Epithelial cell of proximal tubule (primary cell): ENCODE measurements around the gene ADGB. TPM values are rescaled to one million over a fixed set of nuclear protein-coding genes. Genes with fewer than 3 reads are reported as not detected.

ENCODE experiments used
- DNase-seq: peaks from one replicate; pipeline ENCODE4 v3.0.0-alpha.2; 2011; ENCODE audit warnings: low read depth
- H3K4me3 ChIP-seq: 2 replicates; pipeline ENCODE4 v1.5.1; 2011; ENCODE audit warnings: low read depth, mild to moderate bottlenecking, low read length
- total RNA-seq: library from RNA; depleted of rRNA; stranded (reverse); fragments of >200 nt; gene quantifications from 2 replicates; pipeline ENCODE4 v1.2.3, GENCODE V29; 2015
- TF ChIP-seq, protein P1 (sequence below): conservative IDR thresholded peaks from 2 replicates; pipeline ENCODE4 v1.5.1; 2012; ENCODE audit warnings: low read depth, mild to moderate bottlenecking, low read length

ADGB gene
- total RNA-seq, 1 donor from 2014 or later: not detected

DNA sequence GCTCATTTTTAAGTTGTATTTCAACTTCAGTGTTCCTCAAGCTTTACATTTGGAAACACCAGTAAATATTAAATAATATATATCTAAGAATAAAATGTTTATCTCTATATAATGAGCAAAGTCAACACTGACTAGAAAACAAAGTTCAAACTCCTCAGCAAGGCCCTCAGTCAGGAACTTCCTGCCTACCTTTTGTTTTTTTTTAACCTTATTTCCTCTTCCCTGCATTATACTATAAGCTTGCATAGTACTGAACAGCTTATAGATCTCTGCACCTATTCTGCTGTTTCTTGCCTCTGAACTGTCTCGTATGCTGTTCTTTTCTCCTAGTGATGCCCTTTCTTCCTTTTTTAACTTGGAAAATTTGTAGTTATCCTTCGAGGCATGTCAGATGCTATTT, 29.6 kb downstream of the ADGB start:
- TF ChIP-seq, protein P1, sequence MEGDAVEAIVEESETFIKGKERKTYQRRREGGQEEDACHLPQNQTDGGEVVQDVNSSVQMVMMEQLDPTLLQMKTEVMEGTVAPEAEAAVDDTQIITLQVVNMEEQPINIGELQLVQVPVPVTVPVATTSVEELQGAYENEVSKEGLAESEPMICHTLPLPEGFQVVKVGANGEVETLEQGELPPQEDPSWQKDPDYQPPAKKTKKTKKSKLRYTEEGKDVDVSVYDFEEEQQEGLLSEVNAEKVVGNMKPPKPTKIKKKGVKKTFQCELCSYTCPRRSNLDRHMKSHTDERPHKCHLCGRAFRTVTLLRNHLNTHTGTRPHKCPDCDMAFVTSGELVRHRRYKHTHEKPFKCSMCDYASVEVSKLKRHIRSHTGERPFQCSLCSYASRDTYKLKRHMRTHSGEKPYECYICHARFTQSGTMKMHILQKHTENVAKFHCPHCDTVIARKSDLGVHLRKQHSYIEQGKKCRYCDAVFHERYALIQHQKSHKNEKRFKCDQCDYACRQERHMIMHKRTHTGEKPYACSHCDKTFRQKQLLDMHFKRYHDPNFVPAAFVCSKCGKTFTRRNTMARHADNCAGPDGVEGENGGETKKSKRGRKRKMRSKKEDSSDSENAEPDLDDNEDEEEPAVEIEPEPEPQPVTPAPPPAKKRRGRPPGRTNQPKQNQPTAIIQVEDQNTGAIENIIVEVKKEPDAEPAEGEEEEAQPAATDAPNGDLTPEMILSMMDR: no peak
- H3K4me3 ChIP-seq: no peak overlapping the region
- no peak for DNase-seq

- DNase-seq: no peak
- no peak overlapping the region for H3K4me3 ChIP-seq
- TF ChIP-seq, protein P1: no peak
Observed at GRCh38 chr6:146634022-146634421, 35.2 kb downstream of the ADGB start.

DNA sequence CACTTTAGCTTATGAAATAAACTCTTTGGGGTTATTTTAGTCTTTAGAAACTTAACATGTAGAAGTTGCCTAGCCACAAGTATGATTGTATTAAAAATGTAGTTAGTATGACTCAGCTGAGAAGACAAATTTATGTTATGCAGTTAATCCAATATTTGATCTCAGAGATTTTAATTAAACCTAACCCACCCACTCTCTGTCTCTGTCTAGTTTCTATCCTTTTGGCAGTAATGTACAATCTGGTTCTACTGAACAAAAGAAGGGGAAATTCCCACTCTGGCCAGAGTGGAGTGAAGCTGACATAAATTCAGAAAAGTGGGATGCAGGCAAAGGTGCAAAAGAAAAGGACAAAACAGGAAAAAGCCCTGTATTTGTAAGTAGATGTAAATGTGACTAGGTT, 36.4 kb downstream of the ADGB start:
- TF ChIP-seq, protein P1: no peak
- DNase-seq: no peak
- no peak overlapping the region for H3K4me3 ChIP-seq

- TF ChIP-seq, protein P1: no peak
- no peak for DNase-seq
- H3K4me3 ChIP-seq: no peak overlapping the region
Observed at GRCh38 chr6:146636481-146636880, 37.7 kb downstream of the ADGB start.

- TF ChIP-seq, protein P1: no peak
- no peak overlapping the region for H3K4me3 ChIP-seq
- no peak for DNase-seq
Observed at GRCh38 chr6:146642921-146643320, 44.1 kb downstream of the ADGB start.

GRCh38 chr6:146650799-146651481, 52.2 kb downstream of the ADGB start:
- TF ChIP-seq, protein P1: no peak
- no peak for DNase-seq
- H3K4me3 ChIP-seq: no peak overlapping the region

DNA sequence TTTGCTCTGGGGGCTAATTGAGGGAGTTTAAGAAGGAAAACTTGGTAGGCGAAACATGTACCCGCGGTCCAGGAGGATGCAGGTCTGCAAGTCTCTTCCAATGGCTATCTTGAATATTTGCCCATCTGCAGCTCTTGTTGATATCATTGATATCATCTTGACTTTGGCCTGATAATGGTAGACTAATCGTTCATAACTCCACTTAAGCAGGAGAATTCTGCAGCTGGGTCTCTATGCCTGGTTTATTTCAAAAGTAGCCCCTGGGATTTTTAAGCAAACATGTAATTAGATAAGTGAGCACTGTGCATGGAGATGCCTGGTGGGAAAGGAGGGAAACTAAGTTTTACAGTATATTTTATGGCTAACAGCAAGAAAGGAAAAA, 52.7 kb downstream of the ADGB start:
- TF ChIP-seq, protein P1: no peak
- DNase-seq: no peak
- H3K4me3 ChIP-seq: no peak overlapping the region
